ENCODE results near the gene DENND4A. TPM values are rescaled to one million over a fixed set of nuclear protein-coding genes. Genes with fewer than 3 reads are reported as not detected.

DENND4A gene
- total RNA-seq, 1 donor from 2014 or later: 9.1 TPM

GRCh38 chr15:65772930-65773329 is 19.2 kb downstream of the DENND4A start:
- Mint-ChIP-seq H3K4me3 (no peak overlapping the region), H3K9me3 (no peaks in the 10 kb centered on the region), H3K27ac (ENCODE audit: unreplicated experiment) (no peak overlapping the region), H3K36me3 (ENCODE audit: low read depth) (no peaks in the 10 kb centered on the region), H3K4me1 (no peaks in the 10 kb centered on the region), H3K27me3 (ENCODE audit: low read depth) (no peaks in the 10 kb centered on the region)
- TF ChIP-seq CTCF (conservative IDR thresholded peaks at IDR 0.05): no peak
- DNase-seq (ENCODE audit: low read depth, low spot score): no peak

GRCh38 chr15:65771870-65772269 is 20.2 kb downstream of the DENND4A start:
- no peak for DNase-seq (ENCODE audit: low read depth, low spot score)
- TF ChIP-seq CTCF (conservative IDR thresholded peaks at IDR 0.05): no peak
- H3K27ac Mint-ChIP-seq (ENCODE audit: unreplicated experiment): no peak overlapping the region

GRCh38 chr15:65769482-65769881 is 22.6 kb downstream of the DENND4A start:
- Mint-ChIP-seq H3K36me3 (ENCODE audit: low read depth) (no peaks in the 10 kb centered on the region), H3K9me3 (no peaks in the 10 kb centered on the region), H3K27ac (ENCODE audit: unreplicated experiment) (no peak overlapping the region), H3K4me1 (no peaks in the 10 kb centered on the region), H3K27me3 (ENCODE audit: low read depth) (no peaks in the 10 kb centered on the region), H3K4me3 (no peak overlapping the region)
- no peak for DNase-seq (ENCODE audit: low read depth, low spot score)
- TF ChIP-seq CTCF (conservative IDR thresholded peaks at IDR 0.05): no peak

More at GRCh38 chr15:65771870-65772269, 20.2 kb downstream of the DENND4A start:
- Mint-ChIP-seq H3K36me3 (ENCODE audit: low read depth) (no peaks in the 10 kb centered on the region), H3K9me3 (no peaks in the 10 kb centered on the region), H3K27me3 (ENCODE audit: low read depth) (no peaks in the 10 kb centered on the region), H3K4me3 (no peak overlapping the region), H3K4me1 (no peaks in the 10 kb centered on the region)

- Mint-ChIP-seq H3K4me3 (no peak overlapping the region), H3K27ac (ENCODE audit: unreplicated experiment) (no peak overlapping the region), H3K9me3 (no peaks in the 10 kb centered on the region), H3K36me3 (ENCODE audit: low read depth) (no peaks in the 10 kb centered on the region), H3K27me3 (ENCODE audit: low read depth) (no peaks in the 10 kb centered on the region), H3K4me1 (no peaks in the 10 kb centered on the region)
- no peak for DNase-seq (ENCODE audit: low read depth, low spot score)
- no peak for TF ChIP-seq CTCF (conservative IDR thresholded peaks at IDR 0.05)
Measured at GRCh38 chr15:65767895-65768294, 24.2 kb downstream of the DENND4A start.

- no peak overlapping the region for H3K4me3 Mint-ChIP-seq
- DNase-seq (ENCODE audit: low read depth, low spot score): no peak
- no peaks in the 10 kb centered on the region for H3K4me1 Mint-ChIP-seq
- TF ChIP-seq CTCF (conservative IDR thresholded peaks at IDR 0.05): no peak
- no peak overlapping the region for H3K27ac Mint-ChIP-seq (ENCODE audit: unreplicated experiment)
- H3K36me3 Mint-ChIP-seq (ENCODE audit: low read depth): no peaks in the 10 kb centered on the region
- no peaks in the 10 kb centered on the region for H3K27me3 Mint-ChIP-seq (ENCODE audit: low read depth)
- no peaks in the 10 kb centered on the region for H3K9me3 Mint-ChIP-seq
Measured at GRCh38 chr15:65767264-65767595, 24.9 kb downstream of the DENND4A start.

Data from neural crest cell (in vitro differentiated cells).